ENCODE measurements around the gene AZU1. TPM values are rescaled to one million over a fixed set of nuclear protein-coding genes. Genes with fewer than 3 reads are reported as not detected.

The AZU1 gene
- polyA plus RNA-seq, 3 donors: 0.31 to 1.1 (median 0.83) TPM

DNA sequence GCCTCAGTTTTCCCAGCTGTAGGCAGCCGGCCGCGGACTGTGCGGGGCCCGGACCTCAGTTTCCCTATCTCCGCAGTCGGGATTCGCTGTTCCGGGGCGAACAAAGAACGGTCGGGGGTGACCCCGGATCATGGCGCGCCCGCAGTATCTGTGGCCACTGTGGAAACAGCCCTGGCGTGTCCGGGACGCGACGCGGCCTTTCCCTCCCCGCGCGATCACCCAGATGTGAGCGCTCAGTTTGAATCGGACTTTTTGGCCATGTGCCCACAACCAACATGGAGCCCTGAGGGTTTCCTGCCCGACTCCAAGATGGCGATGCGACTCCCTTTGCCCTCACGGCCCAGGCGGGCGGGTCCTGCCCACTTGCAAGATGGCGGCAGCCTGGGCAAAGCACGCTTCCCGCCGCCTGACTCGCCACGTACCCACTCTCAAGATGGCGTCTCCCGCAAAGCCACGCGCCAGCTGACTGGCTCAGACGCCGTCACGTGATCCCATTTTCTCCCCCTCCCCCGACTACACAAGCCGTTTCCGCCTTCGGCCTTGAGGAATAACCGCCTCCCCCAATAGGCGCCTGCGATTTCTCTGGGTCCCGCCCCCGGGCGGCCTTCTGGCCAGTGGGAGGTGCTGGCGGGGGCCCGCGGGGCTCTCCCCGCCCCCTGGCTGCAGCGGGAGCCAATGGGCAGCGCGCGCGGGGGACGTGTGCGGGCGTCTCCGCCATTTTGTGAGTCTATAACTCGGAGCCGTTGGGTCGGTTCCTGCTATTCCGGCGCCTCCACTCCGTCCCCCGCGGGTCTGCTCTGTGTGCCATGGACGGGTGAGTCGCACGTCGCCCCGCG is 30.7 kb upstream of the AZU1 start, which contains the start of gene PTBP1:
TSS of gene PTBP1 (plus strand) at position 761 of the 836 bp plus-strand sequence. CDS start at position 807, 46 bp downstream.
- DNase-seq (ENCODE audit: low read depth in 3 of 3, low spot score in 2 of 3): peak; percentile 99

DNA sequence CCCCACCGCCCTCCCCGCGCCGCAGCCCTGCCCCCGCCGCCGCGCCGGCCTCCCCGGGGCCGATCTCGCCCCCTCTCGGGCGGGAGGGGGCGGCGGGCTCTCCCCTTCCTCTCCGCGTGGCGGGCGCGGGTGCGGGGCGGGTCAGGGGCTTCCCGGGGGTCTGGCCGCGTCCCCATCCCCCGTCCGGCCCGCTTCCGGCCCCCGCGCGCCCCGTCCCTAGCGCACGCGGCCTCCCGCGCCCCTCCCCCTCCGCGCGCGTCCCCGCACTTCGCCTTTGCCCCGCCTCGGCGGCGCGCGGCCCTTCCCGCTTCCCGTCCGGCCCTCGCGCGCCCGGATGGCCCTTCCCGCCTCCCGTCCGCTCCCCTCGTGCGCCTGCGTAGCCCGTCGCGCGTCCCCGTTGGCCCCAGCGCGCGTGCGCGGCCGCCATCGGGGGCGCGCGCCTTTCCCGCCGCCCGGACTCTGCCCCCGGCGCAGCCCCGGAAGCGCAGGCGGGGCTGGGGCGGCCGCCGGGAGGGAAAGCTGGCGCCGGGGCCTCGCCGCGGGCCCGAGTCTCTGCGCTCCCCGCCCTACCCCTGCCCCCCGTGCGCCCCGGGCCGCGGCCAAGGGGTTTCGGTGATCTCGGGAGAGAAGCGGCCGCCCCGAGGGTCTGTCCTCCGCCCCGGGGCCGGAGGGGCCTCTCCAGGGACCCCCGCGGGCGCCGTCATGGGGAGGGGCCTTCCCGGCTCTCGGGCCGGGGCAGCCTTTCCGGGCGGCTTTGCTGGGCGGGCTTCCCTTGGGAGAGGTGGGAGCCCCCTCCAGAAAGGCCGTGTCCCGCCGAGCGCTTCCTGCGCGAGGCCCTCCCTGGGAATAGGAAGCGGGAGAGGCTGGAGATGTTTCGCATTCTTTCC is 29.9 kb upstream of the AZU1 start:
- peak in 2 of 3 donors; percentile 74 to 77 for DNase-seq (ENCODE audit: low read depth in 3 of 3, low spot score in 2 of 3)

DNA sequence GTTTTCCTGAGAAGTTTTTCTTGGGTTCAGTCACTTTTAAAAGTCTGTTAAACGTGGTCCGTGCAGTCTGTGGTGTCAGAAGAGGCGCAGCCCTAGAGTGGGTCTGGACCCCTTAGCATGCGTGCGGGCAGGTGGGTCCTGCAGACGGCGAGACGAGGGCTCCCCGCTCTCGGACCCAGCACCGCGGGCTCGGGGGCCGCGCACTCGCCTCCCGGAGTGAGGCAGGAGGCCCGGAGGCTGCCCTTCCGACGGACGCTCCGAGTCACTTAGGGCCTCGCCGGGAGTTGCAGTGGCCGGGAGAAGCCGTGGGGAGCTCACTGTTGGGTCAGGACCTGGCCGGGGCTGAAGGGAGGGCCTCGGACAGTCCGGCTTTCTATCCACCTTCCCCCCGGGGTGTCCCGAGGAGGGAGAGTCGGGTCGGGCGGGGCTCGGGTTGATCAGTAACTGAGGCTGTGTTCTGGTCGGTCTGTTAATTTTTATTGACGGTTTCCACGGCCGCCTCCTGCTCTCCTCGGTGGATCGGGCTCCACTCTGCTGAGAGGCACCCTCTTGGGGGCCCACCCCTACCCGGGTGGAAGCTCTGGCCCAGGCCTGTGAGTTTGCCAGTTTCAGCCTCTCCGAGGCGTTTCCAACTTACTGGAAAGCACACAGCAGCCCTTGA is 29.1 kb upstream of the AZU1 start:
- DNase-seq (ENCODE audit: low read depth in 3 of 3, low spot score in 2 of 3): no peak

DNA sequence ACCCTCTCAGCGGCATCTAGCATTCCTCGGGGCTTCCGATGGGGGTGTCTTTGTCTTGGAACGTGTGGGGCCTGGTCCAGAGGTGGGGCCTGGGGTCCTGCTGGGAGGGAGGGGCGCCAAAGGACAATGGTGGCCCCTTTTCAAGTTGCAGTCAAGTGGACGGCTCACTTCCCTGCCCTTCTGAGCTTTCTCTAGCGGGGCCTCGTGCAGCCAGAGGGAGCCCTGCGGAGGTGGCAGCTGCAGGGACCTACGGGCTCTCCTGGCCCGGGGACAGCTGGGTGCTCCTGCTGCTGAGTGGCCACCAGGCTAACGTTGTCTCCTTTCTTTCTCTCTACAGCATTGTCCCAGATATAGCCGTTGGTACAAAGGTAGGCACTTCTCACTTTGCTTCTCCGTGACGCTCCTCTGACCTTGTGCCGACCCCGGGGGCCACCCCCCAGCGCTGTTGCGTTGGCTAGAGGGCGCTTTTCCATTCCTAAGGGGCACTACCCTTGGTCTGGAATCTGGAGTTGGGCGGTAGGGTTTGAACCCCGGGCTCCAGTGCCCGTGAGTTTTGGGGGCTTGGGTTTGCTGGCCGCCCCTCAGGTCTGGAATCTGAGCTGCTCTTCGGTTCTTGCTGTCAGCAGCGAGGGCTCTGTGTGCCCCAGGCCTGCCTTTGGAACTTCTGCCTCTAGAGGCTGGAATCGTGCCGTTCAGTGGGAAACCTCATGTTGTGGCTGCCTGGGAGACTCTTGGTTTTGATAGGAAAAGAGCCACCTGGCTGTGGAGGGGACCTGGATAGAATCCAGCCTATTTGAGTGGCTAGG is 28.4 kb upstream of the AZU1 start:
- DNase-seq (ENCODE audit: low read depth in 3 of 3, low spot score in 2 of 3): no peak

DNA sequence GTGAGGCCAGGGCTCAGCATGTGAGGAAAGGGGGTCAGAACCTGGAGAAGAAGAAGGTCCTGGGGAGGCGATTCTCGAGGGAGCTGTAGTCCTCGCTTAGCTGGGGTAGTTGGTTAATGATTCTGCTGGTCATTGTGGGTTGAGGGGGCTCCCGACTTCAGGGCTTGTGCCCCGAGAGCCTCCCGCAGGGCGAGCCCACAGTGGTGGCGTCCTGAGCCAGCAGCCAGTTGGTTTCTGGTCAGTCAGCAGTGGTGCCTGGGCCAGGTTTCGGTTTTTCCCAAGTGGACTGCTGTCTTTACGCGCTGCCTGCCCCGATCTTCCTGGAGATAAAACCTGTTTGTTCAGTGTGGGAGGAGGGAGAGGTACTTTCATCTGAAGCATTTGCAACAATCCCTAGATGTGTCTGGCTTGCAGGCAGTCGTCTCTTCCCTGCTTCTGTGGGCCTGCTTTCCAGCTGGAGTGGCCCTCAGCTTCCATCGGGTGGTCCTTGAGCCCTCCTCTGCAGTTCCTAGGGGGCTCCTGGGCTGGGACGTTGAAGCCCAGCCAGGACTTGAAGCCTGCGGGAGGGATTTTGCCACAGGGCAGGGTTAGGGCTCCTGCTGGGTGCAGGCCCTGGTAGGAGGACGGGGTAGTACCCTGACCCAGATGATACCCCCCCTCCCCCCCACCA is 27.1 kb upstream of the AZU1 start:
- no peak for DNase-seq (ENCODE audit: low read depth in 3 of 3, low spot score in 2 of 3)

DNA sequence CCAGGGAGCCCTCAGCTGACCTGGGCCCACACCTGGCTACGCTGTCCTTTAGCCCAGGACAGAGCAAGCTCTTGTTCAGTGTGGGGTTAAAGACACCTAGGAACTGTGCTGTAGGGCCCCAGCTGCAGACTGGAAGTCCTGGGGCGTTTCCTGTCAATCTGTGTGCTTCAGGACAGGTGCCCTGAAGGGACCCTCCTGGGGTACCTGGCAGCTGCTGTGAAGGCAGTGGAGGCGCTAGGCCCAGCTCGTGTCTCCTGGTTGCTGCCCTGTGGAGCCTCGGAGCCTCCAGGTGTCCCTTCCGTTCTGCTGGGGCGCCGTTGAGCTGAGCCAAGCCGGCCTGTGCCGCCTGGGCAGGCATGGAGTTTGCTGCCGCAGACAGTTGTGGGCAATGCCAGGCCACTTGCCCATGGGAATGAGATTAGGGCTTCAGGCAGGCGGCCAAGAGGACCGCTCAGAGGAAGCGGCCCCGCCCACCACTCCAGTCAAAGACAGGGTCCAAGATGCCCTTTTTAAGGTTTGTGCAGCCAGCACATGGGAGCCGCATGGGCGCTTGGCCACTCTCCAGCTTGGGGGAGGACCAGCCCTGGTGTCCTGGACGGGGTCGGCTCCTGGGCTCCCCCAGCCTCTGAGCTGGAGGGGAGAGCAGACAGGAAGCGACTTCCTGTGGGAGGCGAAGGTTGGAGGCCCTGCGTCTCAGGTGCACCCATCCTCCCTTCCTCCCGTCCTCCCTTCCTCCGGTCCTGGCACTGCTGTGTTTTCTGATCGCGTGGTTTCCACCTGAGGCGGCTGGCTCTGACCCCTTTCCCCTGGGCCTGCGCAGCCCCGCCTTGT is 26.4 kb upstream of the AZU1 start:
- no peak for DNase-seq (ENCODE audit: low read depth in 3 of 3, low spot score in 2 of 3)

DNA sequence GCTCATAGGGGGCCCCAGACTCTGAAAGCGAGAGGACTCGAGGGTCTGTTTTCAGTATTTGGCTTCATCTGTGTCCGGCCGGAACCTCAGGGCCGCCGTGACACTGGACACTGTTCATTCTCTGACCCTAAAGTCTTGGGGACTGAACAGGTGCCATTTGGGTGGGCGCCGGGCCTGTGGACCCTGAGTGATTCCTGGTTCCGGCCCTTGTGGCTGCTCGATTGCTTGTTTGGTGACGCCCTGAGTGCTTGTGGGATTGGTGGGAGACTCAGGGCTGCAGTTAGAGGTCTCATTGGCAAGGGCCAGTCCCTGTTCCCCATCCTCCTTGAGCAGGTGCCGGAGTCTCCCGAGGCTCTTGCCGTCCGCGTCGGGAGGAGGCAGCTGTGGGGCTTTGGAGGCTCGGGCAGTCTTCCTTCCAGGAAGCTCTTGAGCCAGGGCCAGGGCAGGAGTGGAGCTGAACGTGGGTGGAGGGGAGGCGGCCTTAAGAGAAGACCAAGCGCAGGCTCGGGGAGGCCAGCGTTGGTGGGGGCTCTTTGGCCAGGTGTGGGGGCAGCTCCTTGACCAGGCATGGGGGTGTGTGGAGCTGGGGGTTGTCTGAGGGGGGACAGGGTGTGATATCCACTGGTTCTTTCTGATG is 25.7 kb upstream of the AZU1 start:
- no peak for DNase-seq (ENCODE audit: low read depth in 3 of 3, low spot score in 2 of 3)

DNA sequence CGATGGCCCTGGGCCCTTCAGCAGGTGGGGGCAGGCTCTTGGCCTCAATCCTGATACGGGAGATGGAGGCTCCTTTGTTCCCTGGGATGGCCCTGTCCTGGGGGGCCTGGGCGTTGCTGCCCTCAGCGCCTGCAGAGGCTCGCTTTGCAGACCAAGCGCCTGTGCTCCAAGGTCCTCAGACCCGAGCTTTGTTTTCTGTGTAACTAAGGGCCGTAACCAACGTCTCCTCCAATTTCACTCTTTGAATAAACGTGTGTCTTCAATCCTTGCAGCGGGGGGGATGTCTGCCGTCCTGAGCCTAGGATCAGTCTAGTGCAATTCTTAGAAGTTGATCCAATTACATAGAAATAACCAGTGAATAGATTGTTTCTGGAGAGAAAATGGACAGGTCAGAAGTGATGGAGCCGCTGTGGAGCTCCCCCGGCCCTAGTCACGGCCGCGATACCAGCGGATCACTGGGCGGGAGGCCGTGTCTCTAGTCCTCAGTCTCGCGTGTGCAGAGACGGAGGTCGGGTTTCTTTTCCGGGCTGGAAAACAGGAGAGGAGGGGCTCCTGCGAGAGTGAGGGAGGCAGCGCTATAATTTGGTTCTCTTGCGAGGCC is 25.0 kb upstream of the AZU1 start:
- DNase-seq (ENCODE audit: low read depth in 3 of 3, low spot score in 2 of 3): no peak

DNA sequence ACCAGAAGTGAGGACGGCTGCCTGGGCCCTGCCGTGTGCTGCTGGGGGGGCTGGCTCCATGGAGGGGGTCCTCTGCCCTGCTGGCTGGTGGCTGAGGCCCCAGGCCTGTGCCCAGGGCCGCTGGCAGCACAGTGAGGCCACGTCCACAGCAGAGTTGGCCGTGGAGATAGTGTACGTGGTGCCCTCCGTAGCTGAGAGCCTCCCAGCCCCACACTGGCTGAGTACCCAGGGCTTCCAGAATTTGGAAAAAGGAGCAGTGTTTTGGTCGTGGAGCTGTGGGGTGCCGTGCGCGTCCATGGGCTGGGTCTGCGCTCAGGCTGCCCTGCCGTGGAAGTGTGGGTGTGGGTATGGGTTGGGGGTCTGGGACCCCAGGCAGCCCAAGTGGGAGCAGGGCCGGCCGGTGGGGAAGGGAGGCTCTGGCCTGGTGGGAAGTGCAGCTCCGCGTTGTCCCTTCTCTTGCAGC is 24.5 kb upstream of the AZU1 start:
- no peak for DNase-seq (ENCODE audit: low read depth in 3 of 3, low spot score in 2 of 3)

DNA sequence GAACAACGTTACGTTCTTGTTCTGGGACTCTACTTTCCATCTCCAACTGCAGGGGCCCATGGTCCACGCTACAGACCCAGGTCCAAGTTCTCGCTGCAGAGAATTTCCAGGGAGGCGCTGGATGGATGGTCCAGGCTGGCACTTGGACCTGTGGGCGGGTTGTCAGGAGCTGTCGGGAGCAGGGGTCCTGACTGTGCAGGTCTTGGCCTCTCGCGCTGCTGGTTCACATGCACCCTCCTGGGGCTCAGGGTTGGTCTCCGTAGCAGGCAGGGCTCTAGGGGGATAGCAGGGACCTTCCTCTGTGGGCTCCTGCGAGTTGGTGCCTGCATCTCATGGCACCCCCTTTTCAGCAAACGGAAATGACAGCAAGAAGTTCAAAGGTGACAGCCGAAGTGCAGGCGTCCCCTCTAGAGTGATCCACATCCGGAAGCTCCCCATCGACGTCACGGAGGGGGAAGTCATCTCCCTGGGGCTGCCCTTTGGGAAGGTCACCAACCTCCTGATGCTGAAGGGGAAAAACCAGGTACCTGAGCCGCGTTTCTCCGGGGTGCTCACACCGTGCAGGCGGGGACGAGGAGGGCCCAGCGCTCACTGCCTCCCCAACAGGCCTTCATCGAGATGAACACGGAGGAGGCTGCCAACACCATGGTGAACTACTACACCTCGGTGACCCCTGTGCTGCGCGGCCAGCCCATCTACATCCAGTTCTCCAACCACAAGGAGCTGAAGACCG is 23.8 kb upstream of the AZU1 start:
- DNase-seq (ENCODE audit: low read depth in 3 of 3, low spot score in 2 of 3): no peak

DNA sequence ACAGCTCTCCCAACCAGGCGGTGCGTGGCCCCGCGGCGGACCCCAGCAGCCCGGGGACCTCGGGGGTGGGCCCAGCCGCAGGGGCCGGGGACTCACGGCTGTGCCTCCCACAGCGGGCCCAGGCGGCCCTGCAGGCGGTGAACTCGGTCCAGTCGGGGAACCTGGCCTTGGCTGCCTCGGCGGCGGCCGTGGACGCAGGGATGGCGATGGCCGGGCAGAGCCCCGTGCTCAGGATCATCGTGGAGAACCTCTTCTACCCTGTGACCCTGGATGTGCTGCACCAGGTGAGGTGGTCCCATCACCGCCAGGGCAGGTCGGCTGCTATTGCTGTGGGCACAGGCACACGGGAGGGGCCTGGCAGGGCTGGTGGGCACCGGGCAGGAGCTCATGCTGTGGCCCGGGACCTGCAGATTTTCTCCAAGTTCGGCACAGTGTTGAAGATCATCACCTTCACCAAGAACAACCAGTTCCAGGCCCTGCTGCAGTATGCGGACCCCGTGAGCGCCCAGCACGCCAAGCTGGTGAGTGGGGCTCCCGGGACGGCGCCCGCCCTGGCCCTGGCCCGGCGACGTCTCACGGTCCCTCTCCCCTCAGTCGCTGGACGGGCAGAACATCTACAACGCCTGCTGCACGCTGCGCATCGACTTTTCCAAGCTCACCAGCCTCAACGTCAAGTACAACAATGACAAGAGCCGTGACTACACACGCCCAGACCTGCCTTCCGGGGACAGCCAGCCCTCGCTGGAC is 23.0 kb upstream of the AZU1 start:
- no peak for DNase-seq (ENCODE audit: low read depth in 3 of 3, low spot score in 2 of 3)

DNA sequence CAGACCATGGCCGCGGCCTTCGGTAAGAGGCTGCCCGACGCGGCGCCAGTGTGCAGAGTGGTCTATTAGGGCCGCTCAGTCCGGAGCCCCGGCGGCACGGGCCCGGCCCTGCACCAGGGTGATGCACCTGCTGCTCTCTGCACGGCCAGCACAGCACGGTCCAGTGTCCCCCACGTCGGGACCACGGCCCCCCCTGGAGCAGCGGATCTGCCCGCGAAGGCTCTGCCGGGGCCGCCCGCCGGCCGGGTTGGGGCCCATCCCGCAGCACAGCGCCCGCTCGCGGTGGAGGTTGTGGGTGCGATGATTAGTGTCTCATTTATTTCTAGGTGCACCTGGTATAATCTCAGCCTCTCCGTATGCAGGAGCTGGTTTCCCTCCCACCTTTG is 22.5 kb upstream of the AZU1 start:
- no peak for DNase-seq (ENCODE audit: low read depth in 3 of 3, low spot score in 2 of 3)

DNA sequence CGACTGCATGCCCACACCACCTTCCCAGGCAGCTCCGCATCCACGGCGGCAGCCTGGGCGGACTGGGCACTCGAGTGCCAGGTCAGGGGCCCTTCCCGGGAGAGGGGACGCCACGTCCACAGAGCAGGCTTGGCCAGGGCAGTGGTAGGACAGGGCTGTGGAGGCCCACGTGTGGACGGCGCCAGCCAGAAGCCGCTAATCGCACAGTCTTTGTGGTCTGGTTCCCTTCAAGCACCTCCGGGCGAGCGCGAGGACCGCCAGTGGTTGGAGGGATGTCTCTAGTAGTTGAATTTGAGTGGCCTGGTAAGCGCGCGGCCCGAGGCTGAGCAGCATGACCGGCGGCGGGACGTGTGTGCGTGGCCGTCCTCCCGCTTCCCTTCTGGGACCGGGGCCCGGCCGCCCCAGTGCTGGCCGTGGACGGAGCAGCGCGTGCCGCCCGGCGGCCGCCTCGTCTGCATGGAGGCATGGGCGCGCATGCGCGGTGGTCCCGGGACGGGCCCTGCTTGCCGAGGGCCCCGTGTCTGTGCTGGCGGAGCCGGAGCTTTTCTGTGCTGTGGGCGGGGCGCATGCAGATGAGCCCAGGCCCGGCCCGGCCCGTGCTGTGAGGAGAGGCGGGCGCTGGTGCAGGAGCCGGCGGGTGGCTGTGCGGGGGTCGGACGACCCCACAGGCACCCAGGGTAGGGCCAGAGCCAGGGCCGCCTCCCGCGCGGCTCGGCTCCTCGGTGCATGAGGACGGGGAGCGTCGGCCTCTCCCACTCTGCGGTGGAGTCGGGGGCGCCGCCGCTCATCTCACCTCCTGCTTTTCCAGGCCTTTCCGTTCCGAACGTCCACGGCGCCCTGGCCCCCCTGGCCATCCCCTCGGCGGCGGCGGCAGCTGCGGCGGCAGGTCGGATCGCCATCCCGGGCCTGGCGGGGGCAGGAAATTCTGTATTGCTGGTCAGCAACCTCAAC is 21.8 kb upstream of the AZU1 start:
- no peak for DNase-seq (ENCODE audit: low read depth in 3 of 3, low spot score in 2 of 3)

DNA sequence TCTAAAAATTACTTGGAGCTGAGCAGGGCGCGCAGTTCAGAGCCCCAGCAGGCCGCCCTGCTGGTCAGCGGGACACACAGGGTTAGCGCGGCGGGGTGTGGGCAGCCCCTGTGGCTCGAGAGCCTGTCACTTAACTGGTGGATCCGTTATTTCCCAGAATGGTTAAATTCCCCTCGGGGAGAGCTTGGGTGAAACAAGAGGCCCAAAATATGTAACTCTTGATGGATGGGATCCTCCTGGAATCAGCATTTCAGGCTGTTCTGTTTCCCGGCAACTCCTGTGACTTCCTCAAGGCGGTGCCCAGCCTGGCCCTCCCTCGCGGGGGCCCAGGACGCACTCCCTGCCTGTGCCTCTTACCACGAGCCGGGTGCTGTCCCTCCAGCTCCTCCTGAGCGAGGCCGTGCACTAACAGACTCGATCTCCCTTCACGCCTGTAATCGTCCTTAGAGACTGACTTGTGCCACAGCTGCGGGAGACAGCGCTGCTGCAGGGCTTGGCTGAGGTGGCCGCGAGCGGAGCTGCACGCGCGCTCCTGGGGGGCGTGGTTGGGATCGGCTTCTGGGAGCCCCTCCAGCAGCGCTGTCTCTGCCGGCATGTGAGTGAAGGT is 20.7 kb upstream of the AZU1 start:
- DNase-seq (ENCODE audit: low read depth in 3 of 3, low spot score in 2 of 3): no peak

Measured in right renal cortex interstitium (tissue), 3 donors.